K562 (cell line): ENCODE results near the gene WIF1. TPM values are rescaled to one million over a fixed set of nuclear protein-coding genes. Genes with fewer than 3 reads are reported as not detected.

Source experiments
- ATAC-seq: fragments of 200-7000 bp; cut with Tn5 transposase; 3 replicates; pipeline ENCODE4 v1.9.1; 2020; ENCODE audit warnings: moderate library complexity
- BruUV-seq: library from RNA; stranded (reverse); fragments of 400-500 nt; replicated peaks from 2 replicates; lab custom pipeline; 2021; lab: Mats Ljungman, UMichigan
- CTCF ChIA-PET: fragments of 300-600 bp; formaldehyde crosslinking; extraction: SDS; loops from one replicate; lab custom pipeline; 2021; ENCODE audit warnings: low intra/inter-chr PET ratio; lab: Yijun Ruan, JAX
- POLR2A ChIA-PET: fragments of 300-600, 350-650 bp; sonication (Branson Sonifier 250); formaldehyde crosslinking; extraction: SDS; loops from one replicate; lab custom pipeline; 2021; ENCODE audit warnings: antibody characterized with exemption, inconsistent platforms; lab: Yijun Ruan, JAX
- DNase-seq, 4 experiments: peaks; one replicate each; pipeline versions ENCODE4 v3.0.0 to v3.0.0-alpha.2; 2011 to 2018; ENCODE audit warnings: low spot score in 3 of 4, mixed read lengths in 3 of 4; ENCODE audit errors: extremely low read depth in 1 of 4
- FAIRE-seq: peaks from 2 replicates; lab custom pipeline; 2011; peaks lifted over from hg19 to GRCh38; lab: Jason Lieb, UNC
- H2AFZ ChIP-seq: 2 replicates; pipeline ENCODE4 v1.6.0; 2011; ENCODE audit warnings: low read depth, low read length, control low read depth, inconsistent platforms
- H3K27ac ChIP-seq: fragments of 200-600 bp; 3 replicates; pipeline ENCODE4 v1.8.0; 2011; ENCODE audit warnings: low read depth, mild to moderate bottlenecking, control low read depth, inconsistent platforms, low read length, moderate library complexity, mixed read lengths; ENCODE audit errors: extremely low read depth
- H3K27me3 ChIP-seq, 2 experiments: fragments of 300-600 bp in 1 of 2; 2 replicates in 1 of 2; 3 replicates in 1 of 2; pipeline versions ENCODE4 v1.6.0 to v1.8.0; 2011; ENCODE audit warnings: inconsistent platforms in 2 of 2, low read length in 2 of 2, mild to moderate bottlenecking in 1 of 2, mixed read lengths in 1 of 2, moderate library complexity in 1 of 2; ENCODE audit not compliant: control insufficient read depth in 2 of 2, insufficient read depth in 2 of 2
- H3K36me3 ChIP-seq: fragments of 300-600 bp; 3 replicates; pipeline ENCODE4 v1.8.0; 2011; ENCODE audit warnings: mild to moderate bottlenecking, low read length, inconsistent platforms; ENCODE audit not compliant: control insufficient read depth, insufficient read depth
- H3K4me1 ChIP-seq, 2 experiments: fragments of 200-600 bp in 1 of 2; replicated peaks in 1 of 2; 2 replicates in 1 of 2; 3 replicates in 1 of 2; pipeline versions ENCODE4 v1.5.1 to v1.8.0; 2011; ENCODE audit warnings: inconsistent platforms in 2 of 2, low read length in 2 of 2, mild to moderate bottlenecking in 1 of 2, mixed read lengths in 1 of 2, moderate library complexity in 1 of 2; ENCODE audit not compliant: control insufficient read depth in 2 of 2, insufficient read depth in 2 of 2
- H3K4me2 ChIP-seq: 2 replicates; pipeline ENCODE4 v1.6.1; 2011; ENCODE audit warnings: low read length, control low read depth, inconsistent platforms, mixed read lengths; ENCODE audit not compliant: insufficient read depth
- H3K4me3 ChIP-seq: fragments of 200-600 bp; sonication (generic), shearing (Covaris generic); 2 replicates; pipeline ENCODE4 v1.5.1; 2016; ENCODE audit warnings: control low read depth, inconsistent platforms
- H3K79me2 ChIP-seq: fragments of 200-600 bp; 3 replicates; pipeline ENCODE4 v1.8.0; 2011; ENCODE audit warnings: low read length, inconsistent platforms; ENCODE audit not compliant: control insufficient read depth, insufficient read depth
- H3K9ac ChIP-seq, 2 experiments: 2 replicates each; pipeline versions ENCODE4 v1.6.0 to v1.6.1; 2011; ENCODE audit warnings: low read depth in 2 of 2, low read length in 2 of 2, control low read depth in 1 of 2, inconsistent platforms in 1 of 2, mild to moderate bottlenecking in 1 of 2, mixed read lengths in 1 of 2; ENCODE audit not compliant: insufficient read depth in 1 of 2
- H3K9me1 ChIP-seq: one replicate; pipeline ENCODE4 v1.6.0; 2011; ENCODE audit warnings: inconsistent platforms, mild to moderate bottlenecking, low read length, moderate library complexity; ENCODE audit not compliant: control insufficient read depth, insufficient read depth
- H3K9me3 ChIP-seq: replicated peaks from 2 replicates; pipeline ENCODE4 v1.5.1; 2011; ENCODE audit warnings: low read depth, low read length, inconsistent platforms; ENCODE audit not compliant: control insufficient read depth, insufficient read depth
- H4K20me1 ChIP-seq: replicated peaks from 2 replicates; pipeline ENCODE4 v1.6.1; 2011; ENCODE audit warnings: low read length, inconsistent platforms, mixed read lengths; ENCODE audit not compliant: control insufficient read depth, insufficient read depth
- ATF1 ChIP-seq, 2 experiments: fragments of 450-650 bp in 1 of 2; IDR thresholded peaks; 2 replicates each; pipeline ENCODE4 v1.6.1; 2016; ENCODE audit warnings: missing compliant biosample characterization in 1 of 2, missing genetic modification characterization in 1 of 2
- CHD4 ChIP-seq: fragments of 200-600 bp; sonication (generic); IDR thresholded peaks from 3 replicates; pipeline ENCODE4 v1.6.1; 2012; ENCODE audit warnings: low read depth, mild to moderate bottlenecking, mixed read lengths, low read length, inconsistent platforms; ENCODE audit not compliant: insufficient read depth, insufficient replicate concordance, poor library complexity, severe bottlenecking
- FOSL1 ChIP-seq: fragments of 200-800 bp; sonication (Bioruptor generic); conservative IDR thresholded peaks from 2 replicates; pipeline ENCODE4 v1.6.1; 2016; ENCODE audit warnings: missing genetic modification characterization, missing compliant biosample characterization
- GABPA ChIP-seq: fragments of 200-800 bp; sonication (Bioruptor generic); conservative IDR thresholded peaks from 2 replicates; pipeline ENCODE4 v1.6.1; 2016; ENCODE audit warnings: low read depth, missing genetic modification characterization, missing compliant biosample characterization
- ILF3 ChIP-seq: fragments of 450-650 bp; IDR thresholded peaks from 2 replicates; pipeline ENCODE4 v1.6.1; 2018; ENCODE audit warnings: antibody characterized with exemption, mild to moderate bottlenecking, moderate library complexity, borderline replicate concordance
- NUFIP1 ChIP-seq: fragments of 450-650 bp; IDR thresholded peaks from 2 replicates; pipeline ENCODE4 v1.6.1; 2018; ENCODE audit not compliant: partially characterized antibody
- SIN3B ChIP-seq: fragments of 450-650 bp; IDR thresholded peaks from 2 replicates; pipeline ENCODE4 v1.6.1; 2017; ENCODE audit warnings: low read depth, mild to moderate bottlenecking, moderate library complexity
- XRCC5 ChIP-seq: fragments of 200-400 bp; formaldehyde crosslinking; IDR thresholded peaks from 2 replicates; pipeline ENCODE4 v1.6.1; 2017; ENCODE audit warnings: low read depth, mild to moderate bottlenecking, low read length
- ZNF134 ChIP-seq: fragments of 250-450 bp; sonication (Bioruptor Pico); conservative IDR thresholded peaks from 2 replicates; pipeline ENCODE4 v1.4.0; 2020
- ZNF23 ChIP-seq: fragments of 250-450 bp; sonication (Bioruptor Pico); IDR thresholded peaks from 2 replicates; pipeline ENCODE4 v1.4.0; 2020; ENCODE audit warnings: mild to moderate bottlenecking
- ZNF644 ChIP-seq: fragments of 200-800 bp; sonication (Bioruptor generic); IDR thresholded peaks from 2 replicates; pipeline ENCODE4 v1.6.1; 2016; ENCODE audit warnings: low read depth, missing genetic modification characterization, missing compliant biosample characterization
- ZNF696 ChIP-seq: fragments of 250-450 bp; sonication (Bioruptor Pico); conservative IDR thresholded peaks from 2 replicates; pipeline ENCODE4 v1.4.0; 2020; ENCODE audit warnings: mild to moderate bottlenecking, moderate library complexity
- WGBS: fragments of 100-300 bp; shearing (Covaris generic); methylation state at CpG from one replicate; pipeline ENCODE4 v1.1.6; 2016; ENCODE audit warnings: low coverage, mixed read lengths; ENCODE audit not compliant: insufficient coverage; ENCODE audit errors: missing lambda C conversion rate; 5-methylcytosine and 5-hydroxymethylcytosine counted together
- in situ Hi-C: fragments of 300-500 bp; cut with MboI; formaldehyde crosslinking; loops from 4 replicates; pipeline ENCODE4 v1.15.0; 2018; ENCODE audit warnings: inconsistent platforms, mixed read lengths
- intact Hi-C: fragments of 100-400 bp; cut with micrococcal nuclease; formaldehyde crosslinking; loops from 2 replicates; pipeline ENCODE4 v1.14.2; 2022
- polyA plus RNA-seq, 8 experiments: library from polyadenylated mRNA; depleted of rRNA in 4 of 8; stranded (reverse) in 5 of 8; unstranded in 3 of 8; fragments of >200 nt; fragmentation: Nextera tagmentation in 2 of 8; fragmentation: Illumina TruSeq in 1 of 8; extraction: Ambion mirVana in 2 of 8; extraction: Trizol in 1 of 8; gene quantifications; 2 replicates each; pipeline versions ENCODE4 v1.2.1 to v1.2.3, GENCODE V29; 2011 to 2014; ENCODE audit warnings: inconsistent platforms in 1 of 8, missing spikeins in 1 of 8
- total RNA-seq, 7 experiments: library from RNA; depleted of rRNA in 6 of 7; stranded (reverse); fragments of >200 nt in 6 of 7; fragmentation: Illumina TruSeq in 2 of 7; extraction: Trizol in 2 of 7; gene quantifications; 2 replicates each; pipeline versions ENCODE4 v1.2.1 to v1.2.3, GENCODE V29; 2011 to 2021; ENCODE audit warnings: low replicate concordance in 1 of 7
- TF ChIP-seq, protein P1 (sequence below): fragments of 200-400 bp; formaldehyde crosslinking; IDR thresholded peaks from 2 replicates; pipeline ENCODE4 v1.6.1; 2017; ENCODE audit warnings: mild to moderate bottlenecking, low read depth, low read length, moderate library complexity
- TF ChIP-seq, protein P2 (sequence below): fragments of 250-450 bp; sonication (Bioruptor Pico); IDR thresholded peaks from 2 replicates; pipeline ENCODE4 v1.5.0; 2021
- TF ChIP-seq, protein P3 (sequence below): fragments of 250-450 bp; sonication (Bioruptor Pico); IDR thresholded peaks from 2 replicates; pipeline ENCODE4 v1.4.0; 2020; ENCODE audit warnings: mild to moderate bottlenecking
- TF ChIP-seq, protein P4 (sequence below), 2 experiments: fragments of 450-650 bp in 1 of 2; sonication (generic) in 1 of 2; formaldehyde crosslinking in 1 of 2; IDR thresholded peaks in 1 of 2; conservative IDR thresholded peaks in 1 of 2; 2 replicates each; pipeline versions ENCODE4 v1.6.1 to v1.8.1; 2016 to 2023; ENCODE audit warnings: mild to moderate bottlenecking in 2 of 2, moderate library complexity in 2 of 2, inconsistent platforms in 1 of 2, missing genetic modification reagents in 1 of 2

The WIF1 gene
- total and polyA plus RNA-seq, 9 of the 15 experiments (the other 6 are each of a cell fraction or from before 2014, with no cell fraction given), result not detected

DNA sequence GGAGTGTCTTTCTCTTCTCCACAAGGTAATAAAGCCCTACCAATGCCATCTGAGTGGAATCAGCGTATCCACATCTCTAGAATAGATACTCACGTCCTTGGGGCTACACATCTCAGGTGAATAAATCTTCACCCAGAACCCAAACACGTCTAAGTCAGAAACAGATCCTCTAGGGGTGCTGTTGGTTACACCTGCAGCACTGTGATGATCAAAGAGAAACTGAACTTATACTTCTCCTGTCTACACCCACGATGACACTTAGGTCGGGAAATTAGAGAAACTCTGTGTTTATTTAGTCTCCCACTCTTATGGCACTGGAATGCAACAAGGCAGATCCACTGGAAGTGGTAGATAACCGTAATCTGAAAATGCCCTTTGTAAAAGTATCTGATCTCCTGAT lies 46.2 kb downstream of the WIF1 start:
- in situ Hi-C loops, result no loop called here
- peak in 1 of 4 experiments; percentile 3 for DNase-seq
- no peak overlapping the region for H3K27ac ChIP-seq
- H3K36me3 ChIP-seq, result no peaks in the 10 kb centered on the region
- 0% methylated on average over 6 of the region's 6 CpGs for WGBS
- H2AFZ ChIP-seq, result no peak overlapping the region
- BruUV-seq, result no TSS peak
- H3K79me2 ChIP-seq, result no peaks in the 10 kb centered on the region
- H3K9ac ChIP-seq, result no peak overlapping the region
- H3K9me3 ChIP-seq, result no peaks in the 10 kb centered on the region
- ChIA-PET POLR2A (no interaction called here), CTCF (no interaction called here)
- no peaks in the 10 kb centered on the region; the same call in 1 of the 2 replicates for H4K20me1 ChIP-seq
- H3K9me1 ChIP-seq, result no peaks in the 10 kb centered on the region
- no peaks in the 10 kb centered on the region for H3K4me1 ChIP-seq
- FAIRE-seq, result no peak
- H3K27me3 ChIP-seq, result no peaks in the 10 kb centered on the region
- ATAC-seq, result peak; percentile 54; the same call in 2 of the 3 replicates
- no peak overlapping the region for H3K4me3 ChIP-seq
- H3K4me2 ChIP-seq, result no peak overlapping the region
- intact Hi-C loops, result no loop called here
- TF ChIP-seq, protein P1, sequence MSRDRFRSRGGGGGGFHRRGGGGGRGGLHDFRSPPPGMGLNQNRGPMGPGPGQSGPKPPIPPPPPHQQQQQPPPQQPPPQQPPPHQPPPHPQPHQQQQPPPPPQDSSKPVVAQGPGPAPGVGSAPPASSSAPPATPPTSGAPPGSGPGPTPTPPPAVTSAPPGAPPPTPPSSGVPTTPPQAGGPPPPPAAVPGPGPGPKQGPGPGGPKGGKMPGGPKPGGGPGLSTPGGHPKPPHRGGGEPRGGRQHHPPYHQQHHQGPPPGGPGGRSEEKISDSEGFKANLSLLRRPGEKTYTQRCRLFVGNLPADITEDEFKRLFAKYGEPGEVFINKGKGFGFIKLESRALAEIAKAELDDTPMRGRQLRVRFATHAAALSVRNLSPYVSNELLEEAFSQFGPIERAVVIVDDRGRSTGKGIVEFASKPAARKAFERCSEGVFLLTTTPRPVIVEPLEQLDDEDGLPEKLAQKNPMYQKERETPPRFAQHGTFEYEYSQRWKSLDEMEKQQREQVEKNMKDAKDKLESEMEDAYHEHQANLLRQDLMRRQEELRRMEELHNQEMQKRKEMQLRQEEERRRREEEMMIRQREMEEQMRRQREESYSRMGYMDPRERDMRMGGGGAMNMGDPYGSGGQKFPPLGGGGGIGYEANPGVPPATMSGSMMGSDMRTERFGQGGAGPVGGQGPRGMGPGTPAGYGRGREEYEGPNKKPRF, result no peak
- no peak for TF ChIP-seq ZNF134 (CRISPR knock-in tag)
- no peak for TF ChIP-seq ILF3
- TF ChIP-seq, protein P2, sequence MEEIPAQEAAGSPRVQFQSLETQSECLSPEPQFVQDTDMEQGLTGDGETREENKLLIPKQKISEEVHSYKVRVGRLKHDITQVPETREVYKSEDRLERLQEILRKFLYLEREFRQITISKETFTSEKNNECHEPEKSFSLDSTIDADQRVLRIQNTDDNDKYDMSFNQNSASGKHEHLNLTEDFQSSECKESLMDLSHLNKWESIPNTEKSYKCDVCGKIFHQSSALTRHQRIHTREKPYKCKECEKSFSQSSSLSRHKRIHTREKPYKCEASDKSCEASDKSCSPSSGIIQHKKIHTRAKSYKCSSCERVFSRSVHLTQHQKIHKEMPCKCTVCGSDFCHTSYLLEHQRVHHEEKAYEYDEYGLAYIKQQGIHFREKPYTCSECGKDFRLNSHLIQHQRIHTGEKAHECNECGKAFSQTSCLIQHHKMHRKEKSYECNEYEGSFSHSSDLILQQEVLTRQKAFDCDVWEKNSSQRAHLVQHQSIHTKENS (CRISPR knock-in tag), result no peak
- TF ChIP-seq, protein P3, sequence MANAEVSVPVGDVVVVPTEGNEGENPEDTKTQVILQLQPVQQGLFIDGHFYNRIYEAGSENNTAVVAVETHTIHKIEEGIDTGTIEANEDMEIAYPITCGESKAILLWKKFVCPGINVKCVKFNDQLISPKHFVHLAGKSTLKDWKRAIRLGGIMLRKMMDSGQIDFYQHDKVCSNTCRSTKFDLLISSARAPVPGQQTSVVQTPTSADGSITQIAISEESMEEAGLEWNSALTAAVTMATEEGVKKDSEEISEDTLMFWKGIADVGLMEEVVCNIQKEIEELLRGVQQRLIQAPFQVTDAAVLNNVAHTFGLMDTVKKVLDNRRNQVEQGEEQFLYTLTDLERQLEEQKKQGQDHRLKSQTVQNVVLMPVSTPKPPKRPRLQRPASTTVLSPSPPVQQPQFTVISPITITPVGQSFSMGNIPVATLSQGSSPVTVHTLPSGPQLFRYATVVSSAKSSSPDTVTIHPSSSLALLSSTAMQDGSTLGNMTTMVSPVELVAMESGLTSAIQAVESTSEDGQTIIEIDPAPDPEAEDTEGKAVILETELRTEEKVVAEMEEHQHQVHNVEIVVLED (CRISPR knock-in tag), result no peak
- TF ChIP-seq SIN3B, result no peak
- TF ChIP-seq XRCC5, result no peak
- no peak for TF ChIP-seq CHD4
- TF ChIP-seq FOSL1 (tag), result no peak
- TF ChIP-seq, protein P4, sequence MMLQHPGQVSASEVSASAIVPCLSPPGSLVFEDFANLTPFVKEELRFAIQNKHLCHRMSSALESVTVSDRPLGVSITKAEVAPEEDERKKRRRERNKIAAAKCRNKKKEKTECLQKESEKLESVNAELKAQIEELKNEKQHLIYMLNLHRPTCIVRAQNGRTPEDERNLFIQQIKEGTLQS (IDR thresholded peaks at IDR 0.05), result no peak
- TF ChIP-seq, protein P4 (CRISPR knock-in tag; conservative IDR thresholded peaks at IDR 0.05), result no peak
- no peak for TF ChIP-seq NUFIP1
- no peak for TF ChIP-seq ZNF696 (CRISPR knock-in tag)
- no peak for TF ChIP-seq ZNF23 (CRISPR knock-in tag)
- no peak for TF ChIP-seq ATF1 (CRISPR knock-in tag; IDR thresholded peaks at IDR 0.05)
- TF ChIP-seq ATF1 (tag; IDR thresholded peaks at IDR 0.05), result no peak
- no peak for TF ChIP-seq GABPA (tag)
- TF ChIP-seq ZNF644 (tag), result no peak
